Mucosa of rectum (tissue), 2 donors: ENCODE data around the gene LYAR.

Experiments
- H3K27ac ChIP-seq, 2 donors: one replicate each; pipeline ENCODE4 v1.7.0; 2013; ENCODE audit warnings: inconsistent platforms in 2 of 2, low read depth in 2 of 2, low read length in 2 of 2
- H3K27me3 ChIP-seq, 2 donors: one replicate each; pipeline ENCODE4 v1.7.0; 2013; ENCODE audit warnings: low read length in 2 of 2; ENCODE audit not compliant: control insufficient read depth in 2 of 2, insufficient read depth in 2 of 2
- H3K36me3 ChIP-seq, 2 donors: one replicate each; pipeline ENCODE4 v1.7.0; 2013; ENCODE audit warnings: low read length in 2 of 2; ENCODE audit not compliant: control insufficient read depth in 2 of 2, insufficient read depth in 2 of 2
- H3K4me1 ChIP-seq, 2 donors: one replicate each; pipeline ENCODE4 v1.7.0; 2013; ENCODE audit warnings: low read length in 2 of 2, mild to moderate bottlenecking in 1 of 2; ENCODE audit not compliant: control insufficient read depth in 2 of 2, insufficient read depth in 2 of 2
- H3K4me3 ChIP-seq, 2 donors: one replicate each; pipeline ENCODE4 v1.7.0; 2013; ENCODE audit warnings: low read length in 2 of 2
- H3K9ac ChIP-seq, 2 donors: one replicate each; pipeline ENCODE4 v1.7.0; 2013; ENCODE audit warnings: low read length in 2 of 2, low read depth in 1 of 2, mild to moderate bottlenecking in 1 of 2
- H3K9me3 ChIP-seq, 2 donors: one replicate each; pipeline ENCODE4 v1.7.0; 2013; ENCODE audit warnings: low read length in 2 of 2; ENCODE audit not compliant: control insufficient read depth in 2 of 2
- donor health status: healthy.
- donor health status: Normal muscosa, but diverticular disease.

LYAR gene

GRCh38 chr4:4289597-4289940 lies 385 bp downstream of the LYAR start:
- H3K4me3 ChIP-seq, result peak overlapping the region; percentile 92 to 95
- H3K9ac ChIP-seq, result peak overlapping the region; percentile 76 to 82
- no peaks in the 10 kb centered on the region for H3K9me3 ChIP-seq

GRCh38 chr4:4289055-4289454 lies 899 bp downstream of the LYAR start:
- H3K27ac ChIP-seq, result no peak overlapping the region

More at GRCh38 chr4:4289597-4289940, 385 bp downstream of the LYAR start:
- Histone ChIP-seq H3K36me3 (peaks cover 3 to 17% of the 10 kb centered on the region in 2 donors), H3K4me1 (peaks cover 20 to 23% of the 10 kb centered on the region in 2 donors), H3K27ac (peak overlapping the region; percentile 68 to 79), H3K27me3 (no peaks in the 10 kb centered on the region)

DNA sequence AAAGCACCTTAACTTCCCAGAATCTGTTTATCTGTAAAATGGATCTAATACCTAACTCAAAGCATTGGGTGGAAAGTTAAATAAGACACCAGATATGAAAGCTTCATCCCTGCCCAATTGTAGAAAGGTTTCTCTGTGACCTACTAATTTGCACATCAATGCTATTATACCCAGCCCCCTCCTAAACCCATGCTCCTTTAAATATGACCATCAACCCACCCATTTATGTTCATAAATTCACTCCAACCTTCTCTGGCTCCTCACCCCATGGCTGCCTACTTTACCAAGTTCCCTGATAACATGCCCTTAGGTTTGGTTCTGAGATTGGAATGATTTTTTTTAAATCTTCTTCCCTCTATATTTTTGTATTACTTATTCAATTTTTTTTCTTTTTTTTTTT lies 1.9 kb downstream of the LYAR start:
- H3K36me3 ChIP-seq, result peaks cover 3 to 24% of the 10 kb centered on the region in 2 donors
- H3K9ac ChIP-seq, result no peak overlapping the region
- H3K9me3 ChIP-seq, result no peaks in the 10 kb centered on the region
- H3K4me1 ChIP-seq, result peaks cover 20 to 23% of the 10 kb centered on the region in 2 donors
- H3K27me3 ChIP-seq, result no peaks in the 10 kb centered on the region
- no peak overlapping the region for H3K27ac ChIP-seq
- no peak overlapping the region for H3K4me3 ChIP-seq

More at GRCh38 chr4:4289055-4289454, 899 bp downstream of the LYAR start:
- Histone ChIP-seq H3K27me3 (no peaks in the 10 kb centered on the region), H3K9ac (peak overlapping the region; percentile 76 to 82), H3K9me3 (no peaks in the 10 kb centered on the region), H3K4me3 (peak overlapping the region; percentile 92 to 95), H3K4me1 (peaks cover 20 to 23% of the 10 kb centered on the region in 2 donors), H3K36me3 (peaks cover 3 to 18% of the 10 kb centered on the region in 2 donors)

DNA sequence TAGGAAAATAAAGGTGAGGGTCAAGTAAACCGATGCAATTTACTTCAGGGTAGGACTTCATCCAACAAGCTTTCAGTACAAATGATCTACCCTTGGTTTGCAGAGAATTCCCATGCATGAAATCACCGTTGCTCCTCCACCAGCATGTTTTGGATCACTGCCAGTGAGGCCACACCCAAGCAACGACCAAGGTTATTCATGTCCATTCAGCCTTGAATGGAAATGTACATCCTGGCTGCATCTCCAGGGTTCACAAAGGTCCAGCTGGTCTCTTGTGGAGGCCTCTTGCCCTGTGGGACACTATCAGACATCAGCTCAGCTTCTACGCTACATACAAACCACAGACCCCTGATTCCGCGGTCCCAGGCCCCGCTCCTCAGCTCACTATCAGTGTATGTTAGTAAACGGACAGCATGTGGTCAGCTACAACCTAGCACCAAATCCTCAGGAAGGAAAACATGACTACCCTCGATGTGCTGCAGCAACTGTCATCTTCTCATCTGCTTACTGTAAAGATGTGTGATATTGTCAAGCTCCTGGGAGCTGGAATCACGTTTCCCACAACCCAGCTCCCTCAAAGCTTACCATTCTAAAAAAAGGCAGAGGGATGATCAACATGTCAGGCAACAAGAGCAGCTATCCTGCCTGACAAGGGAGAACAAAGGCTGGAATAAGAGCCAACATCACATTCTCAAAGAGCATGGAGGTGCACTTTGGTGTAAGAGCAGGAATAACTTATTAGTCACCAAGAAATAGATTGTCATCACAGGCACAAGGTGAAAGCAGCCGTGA lies 4.9 kb downstream of the LYAR start:
- Histone ChIP-seq H3K27me3 (no peaks in the 10 kb centered on the region), H3K36me3 (peaks cover 18 to 37% of the 10 kb centered on the region in 2 donors), H3K9ac (no peak overlapping the region), H3K4me1 (peaks cover 11 to 12% of the 10 kb centered on the region in 2 donors), H3K9me3 (no peaks in the 10 kb centered on the region), H3K27ac (no peak overlapping the region), H3K4me3 (no peak overlapping the region)

- H3K36me3 ChIP-seq, result peaks cover 27 to 58% of the 10 kb centered on the region in 2 donors
- no peak overlapping the region for H3K9ac ChIP-seq
- no peak overlapping the region for H3K4me3 ChIP-seq
- H3K4me1 ChIP-seq, result no peaks in the 10 kb centered on the region
- no peaks in the 10 kb centered on the region for H3K27me3 ChIP-seq
- H3K27ac ChIP-seq, result no peak overlapping the region
- no peaks in the 10 kb centered on the region for H3K9me3 ChIP-seq
Measured at GRCh38 chr4:4281787-4282186, 8.2 kb downstream of the LYAR start.

GRCh38 chr4:4277531-4277930 lies 12.4 kb downstream of the LYAR start:
- Histone ChIP-seq H3K27ac (no peak overlapping the region), H3K9me3 (no peaks in the 10 kb centered on the region), H3K27me3 (no peaks in the 10 kb centered on the region), H3K4me3 (no peak overlapping the region), H3K36me3 (peaks cover 42 to 68% of the 10 kb centered on the region in 2 donors), H3K4me1 (no peaks in the 10 kb centered on the region), H3K9ac (no peak overlapping the region)

DNA sequence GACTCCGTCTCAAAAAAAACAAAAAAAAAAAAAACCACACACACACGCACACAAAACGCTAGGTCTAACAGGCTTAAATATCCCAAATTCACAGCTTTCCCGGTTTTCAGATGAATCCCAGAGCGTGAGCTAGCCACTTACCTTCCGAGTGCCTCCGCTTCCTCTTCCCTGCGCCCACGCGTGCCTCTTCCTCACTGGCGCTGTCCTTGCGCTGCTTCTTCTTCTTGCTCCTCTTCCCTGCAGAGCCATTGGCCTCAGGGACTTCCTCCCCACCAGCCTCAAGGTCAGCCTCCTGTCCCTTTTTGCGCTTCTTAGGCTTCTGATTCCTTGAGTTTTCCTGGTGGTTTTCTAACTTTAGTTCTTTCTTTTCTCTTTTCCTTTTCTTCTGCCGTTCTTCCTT lies 15.7 kb downstream of the LYAR start:
- Histone ChIP-seq H3K4me1 (no peaks in the 10 kb centered on the region), H3K27me3 (no peaks in the 10 kb centered on the region), H3K36me3 (peaks cover 32 to 70% of the 10 kb centered on the region in 2 donors), H3K4me3 (no peak overlapping the region), H3K9me3 (no peaks in the 10 kb centered on the region), H3K27ac (no peak overlapping the region), H3K9ac (no peak overlapping the region)

GRCh38 chr4:4271912-4272311 lies 18.0 kb downstream of the LYAR start:
- Histone ChIP-seq H3K9me3 (no peaks in the 10 kb centered on the region), H3K36me3 (peaks cover 27 to 64% of the 10 kb centered on the region in 2 donors), H3K4me1 (no peaks in the 10 kb centered on the region), H3K9ac (no peak overlapping the region), H3K27ac (no peak overlapping the region), H3K27me3 (no peaks in the 10 kb centered on the region), H3K4me3 (no peak overlapping the region)

GRCh38 chr4:4270529-4270928 lies 19.4 kb downstream of the LYAR start:
- H3K27ac ChIP-seq, result no peak overlapping the region
- no peaks in the 10 kb centered on the region for H3K27me3 ChIP-seq
- H3K9ac ChIP-seq, result no peak overlapping the region
- H3K4me1 ChIP-seq, result no peaks in the 10 kb centered on the region
- peaks cover 23 to 59% of the 10 kb centered on the region in 2 donors for H3K36me3 ChIP-seq
- no peak overlapping the region for H3K4me3 ChIP-seq
- H3K9me3 ChIP-seq, result no peaks in the 10 kb centered on the region

GRCh38 chr4:4269856-4270255 lies 20.1 kb downstream of the LYAR start:
- H3K36me3 ChIP-seq, result peaks cover 23 to 53% of the 10 kb centered on the region in 2 donors
- no peaks in the 10 kb centered on the region for H3K9me3 ChIP-seq
- H3K27ac ChIP-seq, result no peak overlapping the region
- no peak overlapping the region for H3K4me3 ChIP-seq
- no peaks in the 10 kb centered on the region for H3K27me3 ChIP-seq
- H3K9ac ChIP-seq, result no peak overlapping the region
- no peaks in the 10 kb centered on the region for H3K4me1 ChIP-seq
